ENCODE results near the gene HS3ST5.

DNA sequence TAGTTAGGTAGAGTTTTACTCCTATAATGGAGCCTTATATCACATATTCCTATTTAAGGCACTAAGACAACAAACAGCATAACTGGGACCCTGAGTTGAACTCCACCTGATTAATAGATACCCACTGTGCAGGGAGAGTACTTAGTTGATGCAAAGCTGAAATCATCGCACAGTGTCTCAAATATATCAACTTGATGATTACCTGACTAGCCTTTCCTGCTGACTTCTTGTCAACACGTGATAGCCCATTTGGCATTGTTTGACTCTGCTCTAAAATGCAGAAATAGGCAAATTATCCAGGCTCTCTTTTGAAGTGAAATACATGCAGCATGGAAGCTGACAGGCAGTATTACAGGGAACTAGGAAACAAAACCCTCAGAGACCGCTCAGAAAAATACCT, 217.2 kb downstream of the HS3ST5 start:
- no peak for TF ChIP-seq ZNF232 (CRISPR knock-in tag; IDR thresholded peaks at IDR 0.05)
- TF ChIP-seq, protein P1, sequence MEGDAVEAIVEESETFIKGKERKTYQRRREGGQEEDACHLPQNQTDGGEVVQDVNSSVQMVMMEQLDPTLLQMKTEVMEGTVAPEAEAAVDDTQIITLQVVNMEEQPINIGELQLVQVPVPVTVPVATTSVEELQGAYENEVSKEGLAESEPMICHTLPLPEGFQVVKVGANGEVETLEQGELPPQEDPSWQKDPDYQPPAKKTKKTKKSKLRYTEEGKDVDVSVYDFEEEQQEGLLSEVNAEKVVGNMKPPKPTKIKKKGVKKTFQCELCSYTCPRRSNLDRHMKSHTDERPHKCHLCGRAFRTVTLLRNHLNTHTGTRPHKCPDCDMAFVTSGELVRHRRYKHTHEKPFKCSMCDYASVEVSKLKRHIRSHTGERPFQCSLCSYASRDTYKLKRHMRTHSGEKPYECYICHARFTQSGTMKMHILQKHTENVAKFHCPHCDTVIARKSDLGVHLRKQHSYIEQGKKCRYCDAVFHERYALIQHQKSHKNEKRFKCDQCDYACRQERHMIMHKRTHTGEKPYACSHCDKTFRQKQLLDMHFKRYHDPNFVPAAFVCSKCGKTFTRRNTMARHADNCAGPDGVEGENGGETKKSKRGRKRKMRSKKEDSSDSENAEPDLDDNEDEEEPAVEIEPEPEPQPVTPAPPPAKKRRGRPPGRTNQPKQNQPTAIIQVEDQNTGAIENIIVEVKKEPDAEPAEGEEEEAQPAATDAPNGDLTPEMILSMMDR (IDR thresholded peaks at IDR 0.05), result no peak
- TF ChIP-seq, protein P2, sequence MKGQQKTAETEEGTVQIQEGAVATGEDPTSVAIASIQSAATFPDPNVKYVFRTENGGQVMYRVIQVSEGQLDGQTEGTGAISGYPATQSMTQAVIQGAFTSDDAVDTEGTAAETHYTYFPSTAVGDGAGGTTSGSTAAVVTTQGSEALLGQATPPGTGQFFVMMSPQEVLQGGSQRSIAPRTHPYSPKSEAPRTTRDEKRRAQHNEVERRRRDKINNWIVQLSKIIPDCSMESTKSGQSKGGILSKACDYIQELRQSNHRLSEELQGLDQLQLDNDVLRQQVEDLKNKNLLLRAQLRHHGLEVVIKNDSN (CRISPR knock-in tag; IDR thresholded peaks at IDR 0.05), result no peak
- no peak for TF ChIP-seq ATF1 (CRISPR knock-in tag; IDR thresholded peaks at IDR 0.05)
- TF ChIP-seq, protein P3, sequence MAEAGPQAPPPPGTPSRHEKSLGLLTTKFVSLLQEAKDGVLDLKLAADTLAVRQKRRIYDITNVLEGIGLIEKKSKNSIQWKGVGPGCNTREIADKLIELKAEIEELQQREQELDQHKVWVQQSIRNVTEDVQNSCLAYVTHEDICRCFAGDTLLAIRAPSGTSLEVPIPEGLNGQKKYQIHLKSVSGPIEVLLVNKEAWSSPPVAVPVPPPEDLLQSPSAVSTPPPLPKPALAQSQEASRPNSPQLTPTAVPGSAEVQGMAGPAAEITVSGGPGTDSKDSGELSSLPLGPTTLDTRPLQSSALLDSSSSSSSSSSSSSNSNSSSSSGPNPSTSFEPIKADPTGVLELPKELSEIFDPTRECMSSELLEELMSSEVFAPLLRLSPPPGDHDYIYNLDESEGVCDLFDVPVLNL (CRISPR knock-in tag; IDR thresholded peaks at IDR 0.05; ENCODE audit: borderline replicate concordance, low read depth), result no peak
- TF ChIP-seq, protein P4, sequence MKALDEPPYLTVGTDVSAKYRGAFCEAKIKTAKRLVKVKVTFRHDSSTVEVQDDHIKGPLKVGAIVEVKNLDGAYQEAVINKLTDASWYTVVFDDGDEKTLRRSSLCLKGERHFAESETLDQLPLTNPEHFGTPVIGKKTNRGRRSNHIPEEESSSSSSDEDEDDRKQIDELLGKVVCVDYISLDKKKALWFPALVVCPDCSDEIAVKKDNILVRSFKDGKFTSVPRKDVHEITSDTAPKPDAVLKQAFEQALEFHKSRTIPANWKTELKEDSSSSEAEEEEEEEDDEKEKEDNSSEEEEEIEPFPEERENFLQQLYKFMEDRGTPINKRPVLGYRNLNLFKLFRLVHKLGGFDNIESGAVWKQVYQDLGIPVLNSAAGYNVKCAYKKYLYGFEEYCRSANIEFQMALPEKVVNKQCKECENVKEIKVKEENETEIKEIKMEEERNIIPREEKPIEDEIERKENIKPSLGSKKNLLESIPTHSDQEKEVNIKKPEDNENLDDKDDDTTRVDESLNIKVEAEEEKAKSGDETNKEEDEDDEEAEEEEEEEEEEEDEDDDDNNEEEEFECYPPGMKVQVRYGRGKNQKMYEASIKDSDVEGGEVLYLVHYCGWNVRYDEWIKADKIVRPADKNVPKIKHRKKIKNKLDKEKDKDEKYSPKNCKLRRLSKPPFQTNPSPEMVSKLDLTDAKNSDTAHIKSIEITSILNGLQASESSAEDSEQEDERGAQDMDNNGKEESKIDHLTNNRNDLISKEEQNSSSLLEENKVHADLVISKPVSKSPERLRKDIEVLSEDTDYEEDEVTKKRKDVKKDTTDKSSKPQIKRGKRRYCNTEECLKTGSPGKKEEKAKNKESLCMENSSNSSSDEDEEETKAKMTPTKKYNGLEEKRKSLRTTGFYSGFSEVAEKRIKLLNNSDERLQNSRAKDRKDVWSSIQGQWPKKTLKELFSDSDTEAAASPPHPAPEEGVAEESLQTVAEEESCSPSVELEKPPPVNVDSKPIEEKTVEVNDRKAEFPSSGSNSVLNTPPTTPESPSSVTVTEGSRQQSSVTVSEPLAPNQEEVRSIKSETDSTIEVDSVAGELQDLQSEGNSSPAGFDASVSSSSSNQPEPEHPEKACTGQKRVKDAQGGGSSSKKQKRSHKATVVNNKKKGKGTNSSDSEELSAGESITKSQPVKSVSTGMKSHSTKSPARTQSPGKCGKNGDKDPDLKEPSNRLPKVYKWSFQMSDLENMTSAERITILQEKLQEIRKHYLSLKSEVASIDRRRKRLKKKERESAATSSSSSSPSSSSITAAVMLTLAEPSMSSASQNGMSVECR (CRISPR knock-in tag; IDR thresholded peaks at IDR 0.05; ENCODE audit: borderline replicate concordance), result no peak
- TF ChIP-seq NFYB (CRISPR knock-in tag; conservative IDR thresholded peaks at IDR 0.05; ENCODE audit: low read depth), result no peak
- no peak for TF ChIP-seq JUN (CRISPR knock-in tag; IDR thresholded peaks at IDR 0.05)
- no peak for TF ChIP-seq NFE2L1 (CRISPR knock-in tag; IDR thresholded peaks at IDR 0.05)
- TF ChIP-seq, protein P5, sequence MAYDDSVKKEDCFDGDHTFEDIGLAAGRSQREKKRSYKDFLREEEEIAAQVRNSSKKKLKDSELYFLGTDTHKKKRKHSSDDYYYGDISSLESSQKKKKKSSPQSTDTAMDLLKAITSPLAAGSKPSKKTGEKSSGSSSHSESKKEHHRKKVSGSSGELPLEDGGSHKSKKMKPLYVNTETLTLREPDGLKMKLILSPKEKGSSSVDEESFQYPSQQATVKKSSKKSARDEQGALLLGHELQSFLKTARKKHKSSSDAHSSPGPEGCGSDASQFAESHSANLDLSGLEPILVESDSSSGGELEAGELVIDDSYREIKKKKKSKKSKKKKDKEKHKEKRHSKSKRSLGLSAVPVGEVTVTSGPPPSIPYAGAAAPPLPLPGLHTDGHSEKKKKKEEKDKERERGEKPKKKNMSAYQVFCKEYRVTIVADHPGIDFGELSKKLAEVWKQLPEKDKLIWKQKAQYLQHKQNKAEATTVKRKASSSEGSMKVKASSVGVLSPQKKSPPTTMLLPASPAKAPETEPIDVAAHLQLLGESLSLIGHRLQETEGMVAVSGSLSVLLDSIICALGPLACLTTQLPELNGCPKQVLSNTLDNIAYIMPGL (CRISPR knock-in tag; IDR thresholded peaks at IDR 0.05), result no peak

All from WTC11 (cell line).